ENCODE results near the gene CSTF3.
"Not testable (repeated sequence)": the region's sequence is repeated elsewhere in the genome, so short reads cannot be mapped to it uniquely, and the experiment has no call there.

CSTF3 gene

DNA sequence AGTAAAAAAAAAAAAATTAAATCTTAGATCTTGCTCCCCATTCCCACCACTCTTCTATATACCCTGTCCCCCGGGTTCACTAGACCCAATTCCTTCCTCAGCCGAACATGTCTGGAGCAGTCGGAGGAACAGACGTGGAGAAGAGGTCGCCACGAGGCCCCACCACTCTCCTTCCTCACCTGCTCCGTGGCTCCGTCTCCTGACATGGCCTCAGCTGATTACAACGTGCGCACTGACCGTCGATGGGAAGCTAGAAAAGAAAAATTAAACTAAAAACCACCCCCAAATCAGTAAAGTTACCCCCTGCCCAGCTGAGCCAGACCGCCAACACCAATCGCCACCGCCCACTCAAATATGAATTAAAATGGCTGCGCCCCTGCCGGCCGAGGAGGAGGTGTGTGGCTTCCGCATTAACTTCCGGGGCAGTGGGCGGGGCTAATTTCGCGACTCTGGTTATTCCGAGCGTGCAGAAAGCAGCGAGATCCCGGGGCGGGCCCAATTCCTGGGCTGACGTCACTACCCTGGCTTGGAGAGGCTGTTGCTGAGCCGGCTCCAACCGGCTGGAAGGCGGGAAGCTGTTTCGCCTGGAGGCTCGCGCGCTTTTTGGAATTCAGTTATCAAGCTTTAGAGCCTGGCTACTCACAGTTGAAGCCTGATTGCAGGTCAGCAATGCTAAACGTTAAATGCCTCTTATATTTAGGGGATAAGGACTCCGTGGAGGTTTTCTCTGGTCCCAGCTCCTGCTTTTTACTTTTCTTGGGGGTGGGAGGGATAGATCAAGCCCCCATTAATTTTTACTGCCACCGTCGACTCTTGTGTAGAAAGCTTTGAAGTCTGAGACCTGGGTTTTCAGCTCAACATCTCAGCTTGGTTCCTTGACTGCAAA is at the start of gene CSTF3:
Gene CSTF3, minus strand, starts transcription at position 361 of the 886 bp plus-strand sequence. Its CDS starts 155 bp downstream, at position 206.
- peak; percentile 100 for DNase-seq (ENCODE audit: low spot score)

DNA sequence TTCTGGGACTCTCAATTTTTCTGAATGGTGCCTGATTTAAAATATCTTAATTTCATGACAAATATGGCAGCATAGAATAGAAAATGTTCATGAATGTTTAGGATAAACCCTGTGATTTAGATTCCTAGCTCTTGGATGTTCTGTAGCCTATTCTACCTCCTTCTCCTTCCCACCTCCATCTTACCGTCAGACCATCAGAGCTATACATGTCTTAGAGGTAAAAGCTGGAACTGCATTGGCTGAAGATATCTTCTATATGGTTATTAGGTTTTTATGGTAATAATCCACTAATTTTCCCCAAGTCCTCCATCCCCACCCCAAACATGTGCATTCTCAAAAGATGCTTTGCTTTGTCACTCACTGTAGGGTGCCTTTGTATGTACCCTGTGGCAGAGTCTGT is 46.9 kb upstream of the CSTF3 start:
- DNase-seq (ENCODE audit: low spot score) = no peak

DNA sequence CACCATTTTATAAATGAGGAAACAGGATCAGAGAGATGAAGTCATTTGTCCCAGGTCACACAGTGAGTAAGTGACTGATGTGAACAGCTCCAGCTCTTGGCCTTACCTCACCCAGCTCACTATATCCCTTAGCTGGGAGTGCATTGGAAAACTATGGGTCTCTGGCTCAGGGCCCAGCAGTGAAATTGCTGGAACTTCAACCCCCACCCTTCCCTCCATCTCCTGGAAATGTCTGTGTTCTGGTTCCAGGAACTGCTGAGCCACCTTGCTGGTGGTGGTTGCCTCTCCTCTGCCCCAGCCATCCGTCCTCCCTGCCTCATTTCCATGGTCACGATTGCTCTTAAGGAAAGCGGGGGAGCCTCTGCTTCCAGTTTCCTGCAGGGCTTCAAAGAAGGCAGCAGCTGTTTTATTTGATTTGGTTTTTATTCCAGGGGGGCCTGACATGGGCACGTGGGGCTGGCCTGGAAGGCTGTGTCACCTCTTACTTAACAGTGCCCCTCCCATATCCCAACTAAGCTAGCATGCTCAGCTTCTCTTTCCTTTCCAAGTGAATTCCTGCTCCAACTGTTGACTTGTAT is 46.2 kb upstream of the CSTF3 start:
- no peak for DNase-seq (ENCODE audit: low spot score)

DNA sequence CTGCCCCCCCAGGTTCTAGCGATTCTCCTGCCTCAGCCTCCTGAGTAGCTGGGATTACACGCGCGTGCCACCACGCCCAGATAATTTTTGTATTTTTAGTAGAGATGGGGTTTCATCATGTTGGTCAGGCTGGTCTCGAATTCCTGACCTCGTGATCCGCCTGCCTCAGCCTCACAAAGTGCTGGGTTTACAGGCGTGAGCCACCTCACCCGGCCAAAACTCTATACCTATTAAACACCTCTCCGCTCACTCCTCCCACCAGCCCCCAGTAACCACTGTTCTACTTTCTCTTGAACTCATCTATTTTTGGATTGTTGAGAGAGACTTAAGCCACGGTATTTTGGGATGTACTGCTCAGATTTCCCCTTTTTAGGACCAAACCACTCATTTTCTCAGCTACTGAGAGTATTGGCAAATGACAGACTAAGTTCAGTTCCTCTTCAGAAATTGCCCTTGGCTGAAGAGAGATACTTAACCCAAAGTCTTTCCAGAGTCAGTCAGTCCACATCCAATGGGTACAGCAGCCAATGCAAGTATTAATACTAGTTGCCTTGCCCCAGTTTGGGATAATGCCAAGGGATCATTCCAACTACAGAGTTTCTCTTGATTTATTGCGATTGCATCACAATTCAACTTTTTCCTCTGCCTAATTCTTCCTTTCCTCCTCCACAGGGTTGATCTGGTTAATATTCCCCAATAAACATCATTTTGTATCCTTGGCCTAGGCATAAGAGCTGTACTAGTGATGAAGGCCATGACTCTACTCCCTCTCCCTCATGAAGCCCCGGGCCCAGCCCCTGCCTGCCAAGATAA is 36.8 kb upstream of the CSTF3 start:
- DNase-seq (ENCODE audit: low spot score) = no peak

DNA sequence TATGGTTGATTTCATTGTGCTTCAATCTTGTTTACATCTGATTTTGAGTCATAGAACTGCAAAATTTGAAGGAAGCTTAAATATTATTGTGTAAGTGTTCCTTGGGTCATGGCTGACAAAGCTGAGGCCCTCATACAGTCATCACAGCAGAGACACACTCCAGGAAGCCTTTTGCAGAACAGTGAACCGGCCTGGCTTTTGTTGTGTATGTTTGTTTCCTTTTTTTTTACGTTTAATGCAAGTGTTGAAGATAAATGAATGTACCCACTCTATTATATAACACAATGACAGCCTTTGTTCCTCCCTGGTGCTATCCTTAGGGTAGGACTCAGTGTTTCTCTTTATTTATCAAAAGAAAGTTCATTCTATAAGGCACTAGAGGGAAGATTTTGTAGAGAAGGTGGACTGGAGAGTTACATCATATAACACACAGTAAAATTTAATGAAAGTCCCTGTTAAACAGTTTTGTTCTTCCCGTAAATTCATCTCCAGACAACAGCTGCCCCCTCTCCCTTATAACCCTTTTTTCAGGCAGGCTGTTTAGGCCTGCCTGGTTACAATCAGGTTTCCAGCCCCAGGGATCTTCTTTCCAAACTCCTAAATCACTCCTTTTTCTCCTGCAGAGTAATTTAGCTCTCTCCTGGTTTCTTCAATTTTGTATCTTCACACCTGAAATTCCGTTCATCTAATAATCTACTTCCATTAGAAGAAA is 34.3 kb upstream of the CSTF3 start:
- no peak for DNase-seq (ENCODE audit: low spot score)

DNA sequence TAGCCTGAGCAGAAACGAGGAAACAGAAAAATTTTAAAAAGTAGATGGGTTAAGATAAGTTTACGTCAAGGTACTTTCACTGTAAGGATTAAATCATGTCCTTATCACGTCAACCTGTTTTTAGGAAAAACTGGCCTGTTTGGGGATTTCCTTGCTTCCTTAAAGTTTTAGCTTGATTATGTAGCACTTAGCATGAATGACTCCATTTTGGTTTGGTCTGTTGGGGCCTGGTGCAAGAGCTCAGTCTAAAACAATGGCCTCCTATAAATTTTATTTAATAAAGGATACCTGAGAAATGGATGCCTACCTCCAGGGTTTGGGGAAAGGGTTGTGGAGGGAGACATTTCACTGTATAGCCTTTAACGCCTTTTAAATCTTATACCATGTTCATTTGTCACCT is 33.2 kb upstream of the CSTF3 start:
- DNase-seq (ENCODE audit: low spot score) = no peak

DNA sequence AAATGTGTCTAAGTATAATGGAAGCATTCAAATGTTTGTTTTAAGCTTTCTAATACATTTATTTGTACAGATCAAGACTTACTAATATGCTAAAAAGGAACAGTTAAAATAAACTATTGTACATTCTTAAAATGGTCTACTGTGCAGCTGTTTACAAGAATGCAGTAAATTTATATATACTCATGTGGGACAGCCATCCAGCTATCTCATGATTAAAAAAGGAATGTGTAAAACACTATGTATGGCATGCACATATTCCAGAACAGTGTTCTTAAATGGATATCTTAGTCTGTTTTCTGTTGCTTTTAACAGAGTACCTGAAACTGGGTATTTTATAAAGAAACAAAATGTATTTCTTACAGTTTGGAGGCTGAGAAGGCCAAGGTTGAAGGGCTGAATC is 30.2 kb upstream of the CSTF3 start:
- DNase-seq (ENCODE audit: low spot score) = no peak

DNA sequence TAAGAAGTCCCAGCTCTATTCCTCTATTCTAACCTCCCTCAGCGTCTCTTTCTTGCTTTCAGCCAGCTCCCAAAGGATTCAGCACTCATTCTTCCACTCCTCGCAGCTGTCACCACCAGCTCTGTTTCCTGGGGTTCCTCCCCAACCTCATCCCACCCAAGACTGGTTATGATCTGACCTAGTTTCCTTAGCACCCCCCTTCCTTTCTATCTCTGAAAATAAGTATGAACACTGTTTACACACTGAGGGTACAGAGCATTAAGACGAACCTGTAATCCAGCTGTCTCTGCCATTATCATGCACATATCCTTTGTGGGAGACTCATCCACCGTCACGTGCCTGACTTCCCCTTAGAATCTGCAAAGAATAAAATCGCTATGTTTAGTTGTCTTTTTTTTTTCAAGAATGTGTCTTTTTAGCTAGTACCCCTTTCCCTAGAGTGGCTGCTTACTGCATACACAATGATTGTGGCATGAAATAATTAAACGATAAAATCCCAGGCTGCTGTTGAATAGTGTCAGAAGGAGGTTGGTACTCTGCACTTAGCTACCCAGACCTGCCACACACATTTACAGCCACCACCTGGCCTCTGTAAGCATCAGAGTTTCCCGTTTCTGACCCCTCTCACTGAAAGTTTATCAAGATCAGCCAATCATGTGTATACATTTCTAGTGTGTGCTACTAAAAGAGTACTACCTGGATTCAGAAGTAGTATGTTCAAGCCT is 26.9 kb upstream of the CSTF3 start:
- no peak for DNase-seq (ENCODE audit: low spot score)

DNA sequence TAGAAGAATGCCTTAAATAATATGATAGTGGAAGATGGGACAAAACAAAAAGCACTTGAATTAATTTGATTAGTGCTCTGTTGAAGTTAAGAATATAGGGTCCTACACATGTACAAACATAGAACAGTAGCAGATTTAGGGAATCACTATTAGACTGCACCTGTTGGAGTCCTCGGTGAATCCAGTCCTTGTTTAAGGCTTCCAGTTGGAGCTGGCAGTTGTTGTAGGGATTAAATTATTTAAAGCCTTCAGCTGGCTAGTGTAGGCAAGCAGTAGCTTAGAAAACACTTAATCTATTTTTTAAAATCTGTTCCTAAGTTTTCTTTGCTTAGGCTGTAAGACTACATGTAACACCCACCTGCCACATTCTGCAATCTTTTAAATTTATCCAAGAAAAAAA is 24.5 kb upstream of the CSTF3 start:
- DNase-seq (ENCODE audit: low spot score) = no peak

DNA sequence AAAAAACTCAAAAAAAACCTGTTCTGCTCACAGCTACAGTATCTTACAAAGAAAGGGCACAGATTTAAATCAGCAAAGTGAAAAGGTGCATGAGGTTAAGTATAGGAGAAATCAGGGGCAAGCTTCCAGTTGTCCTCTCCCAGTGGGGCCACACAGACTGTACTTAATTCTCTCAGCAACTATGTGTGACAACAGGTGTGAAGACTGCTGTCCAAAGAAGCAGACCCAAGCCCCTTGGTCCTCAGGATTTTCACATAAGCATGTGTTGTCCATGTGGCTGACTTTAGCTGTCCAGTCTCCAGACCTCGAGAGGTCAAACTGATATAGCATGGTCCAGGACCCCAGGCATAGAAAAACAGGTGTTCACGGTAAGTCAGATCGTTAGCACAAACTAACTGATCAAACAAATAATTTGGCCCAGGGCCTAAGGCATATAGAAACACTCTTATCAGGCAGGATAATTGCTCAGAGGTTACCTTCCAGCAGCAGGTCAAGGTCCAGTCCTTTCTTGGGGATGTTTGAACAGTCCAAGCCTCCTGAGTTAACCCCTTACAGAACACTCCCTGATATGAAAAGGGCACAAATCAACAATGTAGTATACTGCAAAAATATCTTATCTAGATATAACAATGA is 21.1 kb upstream of the CSTF3 start:
- no peak for DNase-seq (ENCODE audit: low spot score)

DNA sequence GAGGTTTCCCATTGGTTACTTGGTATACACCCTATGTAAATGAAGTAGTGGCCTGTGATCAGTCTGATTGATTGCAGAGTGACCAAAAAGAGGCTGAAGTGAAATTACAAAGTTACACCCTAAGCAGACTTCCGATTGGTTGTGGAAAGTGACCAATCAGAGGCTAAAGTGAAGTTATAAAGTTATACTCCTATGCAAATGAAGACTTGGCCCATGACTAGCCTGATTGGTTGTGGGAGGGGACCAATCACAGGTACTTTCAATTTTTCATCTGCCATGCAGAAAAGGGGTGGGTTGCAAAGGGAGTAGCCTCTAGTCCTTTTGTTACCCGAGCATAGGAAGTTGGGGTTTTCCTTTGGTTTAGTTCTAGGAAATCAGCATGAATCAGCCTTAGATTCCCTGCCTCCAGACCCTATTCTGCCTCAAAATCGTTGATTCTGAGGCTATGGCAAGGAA is 18.1 kb upstream of the CSTF3 start:
- no peak for DNase-seq (ENCODE audit: low spot score)

DNA sequence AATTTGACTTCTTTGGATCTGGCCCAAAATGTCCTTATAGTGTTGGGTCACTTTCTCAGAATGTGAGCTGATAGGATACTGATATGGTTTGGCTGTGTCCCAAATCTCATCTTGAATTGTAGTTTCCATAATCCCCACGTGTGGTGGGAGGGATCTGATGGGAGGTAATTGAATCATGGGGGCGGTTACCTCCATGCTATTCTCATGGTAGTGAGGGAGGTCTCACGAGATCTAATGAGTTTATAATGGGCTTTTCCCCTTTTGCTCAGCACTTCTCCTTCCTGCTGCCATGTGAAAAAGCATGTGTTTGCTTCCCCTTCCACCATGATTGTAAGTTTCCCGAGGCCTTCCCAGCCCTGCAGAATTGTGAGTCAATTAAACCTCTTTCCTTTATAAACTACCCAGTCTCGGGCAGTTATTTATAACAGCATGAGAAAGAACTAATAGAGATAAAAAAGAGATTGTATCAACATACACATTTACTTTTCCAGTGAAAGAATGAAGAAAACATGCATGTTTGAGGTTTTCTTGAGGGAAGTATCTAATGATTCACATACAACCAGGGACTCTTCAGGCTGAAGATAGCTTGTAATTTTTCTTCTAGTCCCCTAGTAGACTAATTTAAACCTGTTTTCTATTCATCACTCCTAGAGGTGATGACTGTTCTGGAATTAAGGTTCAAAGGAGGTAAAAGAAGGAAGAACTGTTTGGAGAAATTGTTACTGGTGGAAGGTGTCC is 17.3 kb upstream of the CSTF3 start:
- DNase-seq (ENCODE audit: low spot score) = no peak

DNA sequence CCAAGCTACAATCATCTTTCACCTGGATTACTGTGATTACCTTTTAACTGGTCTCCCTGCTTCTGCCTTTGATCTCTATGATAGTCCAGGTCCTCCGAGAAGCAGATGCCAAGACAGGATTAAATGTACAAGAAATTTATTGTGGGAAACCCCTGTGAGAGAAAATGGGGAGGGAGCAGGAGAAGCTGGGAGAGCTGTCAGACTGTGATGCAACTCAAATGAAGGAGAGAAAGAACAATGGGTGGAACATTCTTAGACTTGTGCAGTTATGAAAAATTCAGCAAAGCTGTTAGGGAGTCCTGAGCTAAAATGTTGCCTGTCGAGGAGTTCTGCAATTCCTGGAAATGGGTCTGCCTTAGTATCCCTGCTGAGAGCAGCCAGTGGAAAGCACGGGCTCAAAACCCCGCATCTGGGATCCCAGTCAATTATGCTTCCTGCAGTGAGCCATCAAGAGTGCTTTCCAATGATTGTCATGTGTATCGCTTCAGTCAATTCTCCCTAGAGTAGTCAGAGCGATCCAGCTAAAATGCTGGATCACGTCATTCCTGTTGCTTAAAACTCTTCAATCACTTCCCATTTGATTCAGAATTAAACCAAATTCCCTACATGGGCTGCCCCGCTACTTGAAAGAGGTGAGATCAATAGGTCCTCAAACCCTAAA is 16.5 kb upstream of the CSTF3 start:
- no peak for DNase-seq (ENCODE audit: low spot score)

DNA sequence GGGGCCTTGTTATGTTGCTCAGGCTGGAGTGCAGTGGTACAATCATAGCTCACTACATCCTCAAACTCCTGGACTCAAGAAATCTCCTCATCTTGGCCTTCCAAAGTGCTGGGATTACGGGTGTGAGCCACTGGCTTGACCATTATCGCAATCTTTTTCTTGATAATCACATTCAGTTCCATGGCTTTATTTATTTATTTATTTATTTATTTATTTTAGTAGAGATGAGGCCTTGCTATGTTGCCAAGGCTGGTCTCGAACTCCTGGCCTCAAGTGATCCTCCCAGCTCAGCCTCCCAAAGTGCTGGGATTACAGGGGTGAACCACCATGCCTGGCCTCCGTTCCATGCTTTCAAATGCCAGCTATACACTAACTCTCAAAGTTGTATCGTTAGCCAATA is 15.5 kb upstream of the CSTF3 start:
- DNase-seq (ENCODE audit: low spot score) = not testable (repeated sequence)

DNA sequence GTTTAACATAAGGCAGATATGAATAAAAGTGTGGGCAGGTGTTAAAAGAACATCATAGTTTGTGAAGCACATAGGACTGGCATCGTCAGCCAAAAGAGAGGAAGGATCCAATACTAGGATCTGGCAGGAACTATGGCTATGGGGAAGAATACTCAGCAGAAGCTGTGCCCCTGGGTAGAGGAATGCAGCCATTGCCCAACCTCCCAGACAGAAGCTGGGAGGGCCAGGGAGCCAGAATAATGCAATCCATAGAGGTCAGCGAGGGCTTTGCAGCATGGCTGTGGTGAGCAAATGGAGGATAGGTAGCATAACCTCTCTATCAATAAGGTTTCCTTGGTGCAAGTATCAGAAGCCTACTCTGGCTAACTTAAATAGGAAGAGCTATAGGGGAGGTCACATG is 11.7 kb upstream of the CSTF3 start:
- no peak for DNase-seq (ENCODE audit: low spot score)

DNA sequence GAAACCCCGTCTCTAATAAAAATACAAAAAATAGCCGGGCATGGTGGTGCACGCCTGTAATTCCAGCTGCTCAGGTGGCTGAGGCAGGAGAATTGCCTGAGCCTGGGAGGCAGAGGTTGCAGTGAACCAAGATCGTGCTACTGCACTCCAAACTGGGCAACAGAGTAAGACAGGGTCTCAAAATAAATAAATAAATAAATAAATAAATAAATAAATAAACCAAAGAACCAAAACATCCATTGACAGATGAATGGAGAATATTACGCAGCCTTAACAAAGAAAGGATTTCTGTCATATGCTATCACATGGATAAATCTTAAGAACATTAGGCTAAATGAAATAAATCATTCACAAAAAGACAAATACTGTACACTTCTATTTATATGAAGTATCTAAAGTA is 11.1 kb upstream of the CSTF3 start:
- no peak for DNase-seq (ENCODE audit: low spot score)

DNA sequence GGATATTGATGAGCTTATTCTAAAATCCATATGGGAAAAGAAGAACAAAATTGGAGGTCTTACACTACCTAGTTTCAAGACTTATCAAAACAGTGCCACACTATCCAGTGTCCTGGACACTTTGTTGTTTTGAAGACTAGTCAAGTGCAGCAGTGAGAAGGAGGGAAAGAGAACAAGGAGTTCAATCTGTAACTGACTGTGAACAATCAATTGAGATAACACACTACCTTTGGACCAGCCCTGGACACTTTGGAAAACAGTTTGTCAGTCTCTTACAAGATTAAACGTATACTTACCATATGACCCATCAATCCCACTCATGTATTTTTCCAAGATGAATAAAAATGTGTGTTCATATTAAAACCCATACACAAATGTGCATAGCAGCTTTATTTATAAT is 10.0 kb upstream of the CSTF3 start:
- no peak for DNase-seq (ENCODE audit: low spot score)

DNA sequence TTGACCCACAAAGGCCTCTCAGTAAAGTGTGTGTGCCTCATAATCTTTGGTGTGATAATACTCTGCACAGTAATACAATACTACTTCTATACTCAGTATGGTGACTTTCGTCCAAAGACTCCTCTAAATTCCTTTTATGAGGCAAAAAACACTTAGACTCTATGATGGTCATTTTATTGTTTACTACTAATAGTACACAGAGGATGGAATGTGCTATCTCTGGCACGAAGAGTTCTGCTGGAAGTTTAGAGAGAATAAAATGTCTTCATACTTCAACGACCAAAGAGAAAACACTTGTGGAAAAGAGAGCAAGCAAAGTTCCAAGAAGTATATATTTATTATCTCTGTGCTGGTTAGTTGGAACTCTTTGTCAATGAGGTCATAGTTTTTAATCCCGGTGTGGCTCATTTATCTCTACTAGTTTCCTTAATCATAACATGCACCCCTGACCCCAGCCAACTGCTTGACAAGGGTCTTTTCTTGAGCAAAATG is 7.5 kb upstream of the CSTF3 start:
- no peak for DNase-seq (ENCODE audit: low spot score)

DNA sequence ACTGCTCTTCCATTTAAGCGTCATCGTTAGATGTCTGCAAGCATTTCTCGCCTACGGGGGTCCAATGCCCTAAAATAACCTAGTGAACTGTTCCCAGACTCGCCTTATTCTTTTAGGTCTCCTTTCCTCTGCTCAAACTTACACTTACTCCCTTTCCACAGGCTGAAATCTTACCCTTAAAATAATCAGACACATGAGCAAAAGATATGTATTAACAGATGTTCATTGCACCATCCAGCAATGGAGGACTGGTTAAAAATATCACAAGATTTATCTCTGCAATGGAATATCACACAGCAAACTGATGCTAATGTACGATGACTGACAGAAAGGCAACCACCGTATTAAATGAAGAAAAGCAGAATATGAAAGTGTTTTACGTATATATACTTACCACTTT is 1.6 kb upstream of the CSTF3 start:
- DNase-seq (ENCODE audit: low spot score) = no peak

DNA sequence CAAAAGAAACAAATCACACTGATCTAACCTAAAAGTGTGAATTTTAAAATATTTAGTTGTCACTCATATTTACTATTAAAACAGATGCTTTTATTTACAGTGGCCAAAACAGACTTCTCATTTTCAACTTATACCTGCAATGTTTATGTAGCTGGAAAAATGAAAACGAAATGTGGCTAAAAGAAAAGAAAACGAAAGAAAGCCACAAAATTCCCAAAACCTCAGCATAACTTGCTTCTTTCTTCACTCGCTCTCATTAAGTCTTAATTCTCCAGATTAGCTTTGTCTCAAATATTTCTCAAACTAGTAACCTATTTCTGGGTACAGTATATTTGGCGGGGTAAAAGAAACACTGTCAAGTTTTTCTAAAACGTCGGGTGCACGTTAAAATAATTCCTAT is 693 bp downstream of the CSTF3 start:
- DNase-seq (ENCODE audit: low spot score) = no peak

Data from left forelimb (tissue), 1 donor.